Testis (tissue), 2 donors: ENCODE data around the gene GMDS.

Source experiments
- CTCF ChIP-seq, 3 experiments: fragments of 450-650 bp in 2 of 3; fragments of 200-600 bp in 1 of 3; sonication (generic) in 1 of 3; IDR thresholded peaks; one replicate each; pipeline ENCODE4 v1.5.1; 2016 to 2019; ENCODE audit warnings: antibody characterized with exemption in 3 of 3, mild to moderate bottlenecking in 2 of 3, moderate library complexity in 1 of 3
- POLR2A ChIP-seq: fragments of 450-650 bp; IDR thresholded peaks from one replicate; pipeline ENCODE4 v1.6.1; 2017; ENCODE audit warnings: antibody characterized with exemption, mild to moderate bottlenecking, moderate library complexity

GRCh38 chr6:2073476-2073875 lies 171.9 kb downstream of the GMDS start:
- TF ChIP-seq CTCF (IDR thresholded peaks at IDR 0.05) (no peak), POLR2A (no peak)
